PC-9 (cell line): Measurements from ENCODE around the gene NUP88. TPM values are rescaled to one million over a fixed set of nuclear protein-coding genes. Genes with fewer than 3 reads are reported as not detected.

ENCODE experiments used
- BruUV-seq: library from RNA; stranded (reverse); fragments of 400-500 nt; replicated peaks from 2 replicates; lab custom pipeline; 2021; lab: Mats Ljungman, UMichigan
- CTCF ChIA-PET: fragments of 300-600 bp; sonication (Branson Sonifier 250); formaldehyde crosslinking; loops from one replicate; lab custom pipeline; 2022; ENCODE audit warnings: antibody characterized with exemption; lab: Charles Lee
- POLR2A ChIA-PET: fragments of 300-600 bp; sonication (Branson Sonifier 250); formaldehyde crosslinking; loops from one replicate; lab custom pipeline; 2022; ENCODE audit warnings: antibody characterized with exemption; ENCODE audit not compliant: unreplicated experiment; lab: Charles Lee
- DNase-seq, 2 experiments: peaks; one replicate each; pipeline versions ENCODE4 v3.0.0 to v3.0.0-alpha.2; 2015 to 2022; ENCODE audit warnings: mixed read lengths in 1 of 2
- H2AFZ ChIP-seq: fragments of 200-600 bp; sonication (generic); 2 replicates; pipeline ENCODE4 v1.8.1; 2017; ENCODE audit warnings: antibody characterized with exemption
- H3F3A ChIP-seq: fragments of 200-600 bp; sonication (generic); 2 replicates; pipeline ENCODE4 v1.8.1; 2017; ENCODE audit warnings: antibody characterized with exemption, mild to moderate bottlenecking, low read depth; ENCODE audit not compliant: insufficient read depth
- H3K27ac ChIP-seq: fragments of 200-600 bp; sonication (generic); 2 replicates; pipeline ENCODE4 v1.6.1; 2016; ENCODE audit warnings: mixed run types
- H3K27me3 ChIP-seq: fragments of 200-600 bp; sonication (generic); 2 replicates; pipeline ENCODE4 v1.6.1; 2016; ENCODE audit warnings: low read depth, mixed run types; ENCODE audit not compliant: insufficient read depth
- H3K36me3 ChIP-seq: fragments of 200-600 bp; sonication (generic); 2 replicates; pipeline ENCODE4 v1.6.1; 2016; ENCODE audit warnings: low read depth, mixed run types
- H3K4me1 ChIP-seq: fragments of 200-600 bp; sonication (generic); replicated peaks from 2 replicates; pipeline ENCODE4 v1.6.1; 2016; ENCODE audit warnings: mixed run types; ENCODE audit not compliant: insufficient read depth
- H3K4me2 ChIP-seq: fragments of 200-600 bp; sonication (generic); 2 replicates; pipeline ENCODE4 v1.6.1; 2017; ENCODE audit warnings: mixed run types
- H3K4me3 ChIP-seq: fragments of 200-600 bp; sonication (generic); 2 replicates; pipeline ENCODE4 v1.6.1; 2016; ENCODE audit warnings: mixed run types
- H3K79me2 ChIP-seq: fragments of 200-600 bp; sonication (generic); 2 replicates; pipeline ENCODE4 v1.6.1; 2017; ENCODE audit warnings: low read depth, mixed run types
- H3K9me2 ChIP-seq: fragments of 200-600 bp; sonication (generic); 2 replicates; pipeline ENCODE4 v1.8.1; 2017; ENCODE audit warnings: mild to moderate bottlenecking; ENCODE audit not compliant: insufficient read depth
- H3K9me3 ChIP-seq: fragments of 200-600 bp; sonication (generic); 2 replicates; pipeline ENCODE4 v1.8.1; 2016; ENCODE audit warnings: low read depth; ENCODE audit not compliant: insufficient read depth
- H4K20me1 ChIP-seq: fragments of 200-600 bp; sonication (generic); 2 replicates; pipeline ENCODE4 v1.8.1; 2017; ENCODE audit not compliant: insufficient read depth
- EZH2 ChIP-seq: fragments of 200-600 bp; sonication (generic); IDR thresholded peaks from 2 replicates; pipeline ENCODE4 v1.8.0; 2017; ENCODE audit warnings: antibody characterized with exemption, low read depth
- intact Hi-C: fragments of 100-400 bp; cut with micrococcal nuclease; formaldehyde crosslinking; loops from one replicate; pipeline ENCODE4 v1.10.0; 2022; ENCODE audit not compliant: unreplicated experiment
- total RNA-seq: library from RNA; stranded (reverse); gene quantifications from 2 replicates; pipeline ENCODE4 v1.2.3, GENCODE V29; 2021
- TF ChIP-seq, protein P1 (sequence below): fragments of 200-600 bp; sonication (generic); conservative IDR thresholded peaks from 2 replicates; pipeline ENCODE4 v1.6.1; 2017; ENCODE audit warnings: mixed run types, antibody characterized with exemption, mild to moderate bottlenecking, moderate library complexity

Gene NUP88
- total RNA-seq, 1 experiment from 2014 or later = 93.1 TPM

DNA sequence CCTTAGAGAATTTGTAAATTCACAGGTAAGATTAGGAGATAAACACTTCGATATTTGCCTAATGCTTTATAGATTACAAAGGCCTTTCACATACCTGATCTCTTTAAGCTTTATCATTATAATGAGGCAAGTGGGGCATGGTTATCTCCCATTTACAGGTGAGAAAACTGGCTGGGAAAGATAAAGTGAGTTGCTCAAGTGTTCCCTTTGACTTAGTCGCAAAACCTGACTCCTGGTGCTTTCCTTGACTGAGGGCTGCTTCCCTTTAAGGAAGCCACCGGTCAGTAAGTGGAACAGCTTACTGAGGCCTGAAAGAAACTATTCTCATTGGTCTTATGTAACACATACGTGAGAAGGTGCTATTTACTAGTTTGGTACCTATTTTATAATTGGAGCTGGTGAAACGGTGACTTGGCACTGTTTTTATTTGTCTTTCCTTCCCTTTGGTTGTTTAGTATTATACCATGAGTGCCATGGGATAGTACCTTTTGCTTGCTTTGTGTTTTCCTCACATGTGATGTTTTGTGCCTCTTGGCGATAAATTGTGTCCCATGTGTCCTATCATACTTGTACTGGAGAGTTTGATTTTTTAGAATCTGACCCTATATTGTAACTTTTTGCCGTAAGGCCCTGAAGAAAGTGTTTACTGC is 57.2 kb downstream of the NUP88 start:
- H3K36me3 ChIP-seq = peaks cover 9% of the 10 kb centered on the region; the same call in 1 of the 2 replicates
- BruUV-seq = no TSS peak
- ChIA-PET CTCF (interaction anchor here (0.6 kb wide), 1 partner anchor 84 kb away, joined by 7 read pairs; no protein-coding TSS in a partner anchor), POLR2A (no interaction called here)
- H4K20me1 ChIP-seq = no peaks in the 10 kb centered on the region; the same call in 1 of the 2 replicates
- H3F3A ChIP-seq = no peaks in the 10 kb centered on the region
- no peaks in the 10 kb centered on the region for H3K27me3 ChIP-seq
- no peak overlapping the region for H3K4me3 ChIP-seq
- H2AFZ ChIP-seq = no peak overlapping the region
- H3K79me2 ChIP-seq = no peaks in the 10 kb centered on the region
- TF ChIP-seq, protein P1, sequence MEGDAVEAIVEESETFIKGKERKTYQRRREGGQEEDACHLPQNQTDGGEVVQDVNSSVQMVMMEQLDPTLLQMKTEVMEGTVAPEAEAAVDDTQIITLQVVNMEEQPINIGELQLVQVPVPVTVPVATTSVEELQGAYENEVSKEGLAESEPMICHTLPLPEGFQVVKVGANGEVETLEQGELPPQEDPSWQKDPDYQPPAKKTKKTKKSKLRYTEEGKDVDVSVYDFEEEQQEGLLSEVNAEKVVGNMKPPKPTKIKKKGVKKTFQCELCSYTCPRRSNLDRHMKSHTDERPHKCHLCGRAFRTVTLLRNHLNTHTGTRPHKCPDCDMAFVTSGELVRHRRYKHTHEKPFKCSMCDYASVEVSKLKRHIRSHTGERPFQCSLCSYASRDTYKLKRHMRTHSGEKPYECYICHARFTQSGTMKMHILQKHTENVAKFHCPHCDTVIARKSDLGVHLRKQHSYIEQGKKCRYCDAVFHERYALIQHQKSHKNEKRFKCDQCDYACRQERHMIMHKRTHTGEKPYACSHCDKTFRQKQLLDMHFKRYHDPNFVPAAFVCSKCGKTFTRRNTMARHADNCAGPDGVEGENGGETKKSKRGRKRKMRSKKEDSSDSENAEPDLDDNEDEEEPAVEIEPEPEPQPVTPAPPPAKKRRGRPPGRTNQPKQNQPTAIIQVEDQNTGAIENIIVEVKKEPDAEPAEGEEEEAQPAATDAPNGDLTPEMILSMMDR = no peak
- TF ChIP-seq EZH2 = no peak
- H3K4me2 ChIP-seq = no peak overlapping the region
- H3K9me2 ChIP-seq = no peaks in the 10 kb centered on the region
- intact Hi-C loops = no loop called here
- DNase-seq = no peak
- H3K4me1 ChIP-seq = no peaks in the 10 kb centered on the region; the same call in 1 of the 2 replicates
- H3K27ac ChIP-seq = no peak overlapping the region
- no peaks in the 10 kb centered on the region for H3K9me3 ChIP-seq

DNA sequence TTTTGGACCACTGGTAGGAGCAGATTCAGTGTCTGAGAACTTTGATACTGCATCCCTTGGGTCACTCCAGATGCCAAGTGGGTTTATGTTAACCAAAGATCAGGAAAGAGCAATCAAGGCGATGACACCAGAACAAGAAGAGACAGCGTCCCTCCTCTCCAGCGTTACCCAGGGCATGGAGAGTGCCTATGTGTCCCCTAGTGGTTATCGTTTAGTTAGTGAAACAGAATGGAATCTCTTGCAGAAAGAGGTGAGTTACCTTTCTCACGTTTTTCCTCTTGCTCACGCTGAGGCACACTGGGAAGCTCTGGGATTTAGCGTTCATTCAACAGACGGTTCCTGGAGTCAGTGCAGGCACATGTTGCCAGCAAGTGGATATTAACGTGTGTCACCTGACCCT is 58.0 kb downstream of the NUP88 start:
- Histone ChIP-seq H3K79me2 (no peaks in the 10 kb centered on the region), H4K20me1 (no peaks in the 10 kb centered on the region; the same call in 1 of the 2 replicates), H3K9me2 (no peaks in the 10 kb centered on the region), H3K4me1 (no peaks in the 10 kb centered on the region; the same call in 1 of the 2 replicates), H2AFZ (no peak overlapping the region), H3K4me2 (no peak overlapping the region), H3K4me3 (no peak overlapping the region), H3K9me3 (no peaks in the 10 kb centered on the region), H3K27ac (no peak overlapping the region), H3K27me3 (no peaks in the 10 kb centered on the region), H3F3A (no peaks in the 10 kb centered on the region), H3K36me3 (peaks cover 9% of the 10 kb centered on the region; the same call in 1 of the 2 replicates)
- CTCF ChIA-PET = no interaction called here
- POLR2A ChIA-PET = no interaction called here
- TF ChIP-seq, protein P1 = no peak
- TF ChIP-seq EZH2 = no peak
- BruUV-seq = no TSS peak
- DNase-seq = no peak
- intact Hi-C loops = no loop called here

DNA sequence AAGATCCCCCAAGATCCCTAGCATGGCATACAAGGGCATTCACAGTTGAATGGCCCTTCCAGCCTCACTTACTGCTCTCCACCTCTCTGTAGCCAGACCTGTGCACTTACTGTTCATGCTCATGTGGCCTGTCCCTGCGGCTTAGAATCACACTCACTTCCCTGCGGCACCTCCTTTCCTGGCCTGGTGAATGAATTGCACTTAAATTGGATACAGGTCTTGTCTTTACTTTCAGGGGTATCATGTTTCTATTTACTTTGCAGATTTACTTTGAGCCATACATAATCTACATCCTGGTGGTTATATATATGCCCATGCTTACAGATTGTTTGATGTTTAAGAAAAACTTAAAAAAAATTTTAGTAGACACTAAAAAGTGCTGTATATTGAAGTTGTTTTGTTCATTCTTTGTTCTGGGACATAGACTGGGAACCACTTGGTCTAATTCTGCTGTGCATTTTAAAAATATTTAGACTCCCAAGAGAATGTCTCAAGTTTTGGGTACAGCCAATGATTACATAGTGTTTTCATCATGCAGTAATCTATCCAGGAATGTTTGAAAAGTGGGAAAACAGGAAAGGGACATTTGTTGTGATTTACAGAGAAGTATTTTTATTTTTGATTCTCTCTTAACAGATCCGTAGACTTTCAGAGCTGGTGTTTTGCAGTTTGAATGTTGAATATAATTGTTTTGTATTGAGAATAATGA is 63.9 kb downstream of the NUP88 start:
- no peaks in the 10 kb centered on the region for H3K27me3 ChIP-seq
- no peaks in the 10 kb centered on the region for H3K9me3 ChIP-seq
- ChIA-PET POLR2A (no interaction called here), CTCF (no interaction called here)
- no peak overlapping the region for H3K4me3 ChIP-seq
- H3K4me1 ChIP-seq = peaks cover 13% of the 10 kb centered on the region
- intact Hi-C loops = no loop called here
- no TSS peak for BruUV-seq
- no peak for DNase-seq
- TF ChIP-seq, protein P1 = no peak
- TF ChIP-seq EZH2 = no peak
- no peaks in the 10 kb centered on the region for H3F3A ChIP-seq
- no peak overlapping the region for H2AFZ ChIP-seq
- no peaks in the 10 kb centered on the region for H3K79me2 ChIP-seq
- H3K9me2 ChIP-seq = no peaks in the 10 kb centered on the region
- no peak overlapping the region; the same call in none of the 2 replicates for H3K4me2 ChIP-seq
- no peaks in the 10 kb centered on the region for H3K36me3 ChIP-seq
- peak overlapping the region; percentile 6; the same call in 1 of the 2 replicates for H3K27ac ChIP-seq
- H4K20me1 ChIP-seq = no peaks in the 10 kb centered on the region; the same call in 1 of the 2 replicates
